CD4-positive, alpha-beta T cell treated with Interleukin-6 for 4 hours (primary cell): ENCODE data around the gene PTGES.
A peak's percentile ranks its signal among the peaks of the same experiment; 100 is the strongest.
"Not testable (repeated sequence)": the region's sequence is repeated elsewhere in the genome, so short reads cannot be mapped to it uniquely, and the experiment has no call there.

Experiments
- DNase-seq: peaks from one replicate; pipeline ENCODE4 v3.0.0-alpha.2; 2020; ENCODE audit warnings: mixed read lengths

PTGES gene, protein sequence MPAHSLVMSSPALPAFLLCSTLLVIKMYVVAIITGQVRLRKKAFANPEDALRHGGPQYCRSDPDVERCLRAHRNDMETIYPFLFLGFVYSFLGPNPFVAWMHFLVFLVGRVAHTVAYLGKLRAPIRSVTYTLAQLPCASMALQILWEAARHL

DNA sequence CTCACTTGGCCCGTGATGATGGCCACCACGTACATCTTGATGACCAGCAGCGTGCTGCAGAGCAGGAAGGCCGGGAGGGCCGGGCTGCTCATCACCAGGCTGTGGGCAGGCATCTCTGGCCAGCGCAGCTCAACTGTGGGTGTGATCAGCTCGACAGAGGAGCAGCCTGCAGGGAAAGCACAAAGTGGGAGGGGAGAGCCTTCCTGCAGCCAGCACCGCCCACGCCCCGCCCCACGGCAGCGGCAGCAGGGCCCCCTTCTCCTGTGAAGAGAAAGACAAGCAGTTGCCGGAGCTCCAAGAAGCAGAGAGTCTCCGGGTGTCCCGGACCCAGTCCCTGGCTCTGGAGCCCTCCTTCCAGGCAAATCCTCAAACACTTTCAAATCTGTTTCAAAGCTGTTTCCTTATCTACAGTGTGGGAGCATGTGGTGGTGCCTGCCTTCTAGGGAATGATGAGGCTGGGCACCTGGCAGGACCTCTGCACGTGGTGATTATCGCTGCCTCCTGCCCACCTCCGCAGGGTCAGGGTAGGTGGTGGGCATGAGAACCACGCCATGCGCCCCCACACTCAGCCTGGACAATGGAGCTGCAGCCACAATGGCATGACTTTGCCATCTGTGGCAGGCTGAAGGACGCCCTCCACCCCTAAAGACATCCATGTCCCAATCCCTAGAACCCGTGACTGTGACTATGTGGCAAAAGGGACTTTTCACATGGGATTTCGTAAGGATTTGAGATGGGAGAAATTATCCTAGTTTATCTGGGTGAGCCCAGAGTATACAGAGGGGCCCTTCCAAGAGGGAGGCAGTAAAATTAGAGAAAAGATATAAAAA, at the start of gene PTGES:
TSS of gene PTGES (minus strand) at position 143 of the 830 bp plus-strand sequence. CDS start at position 113, 30 bp downstream.
- peak; percentile 73 for DNase-seq

DNA sequence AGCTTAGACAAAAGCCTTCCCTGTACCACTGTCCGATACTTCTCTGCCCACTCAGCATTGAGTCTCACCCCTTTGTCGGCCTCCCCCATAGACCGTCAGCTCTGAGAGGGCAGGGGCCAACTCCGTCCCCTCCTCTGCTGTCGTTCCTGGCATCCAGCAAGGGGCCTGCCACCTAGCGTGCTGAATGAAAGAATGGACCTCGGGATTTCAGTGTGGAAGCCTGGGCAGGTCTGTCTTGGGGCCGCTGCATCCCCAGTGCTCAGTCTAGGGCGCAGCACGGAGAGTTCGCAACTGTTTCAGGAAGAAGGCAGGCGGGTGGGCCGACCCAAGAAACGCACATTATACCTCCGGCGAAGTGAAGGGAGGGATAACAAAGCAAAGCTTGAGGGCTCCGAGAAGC, 48.7 kb upstream of the PTGES start:
- DNase-seq, result no peak

DNA sequence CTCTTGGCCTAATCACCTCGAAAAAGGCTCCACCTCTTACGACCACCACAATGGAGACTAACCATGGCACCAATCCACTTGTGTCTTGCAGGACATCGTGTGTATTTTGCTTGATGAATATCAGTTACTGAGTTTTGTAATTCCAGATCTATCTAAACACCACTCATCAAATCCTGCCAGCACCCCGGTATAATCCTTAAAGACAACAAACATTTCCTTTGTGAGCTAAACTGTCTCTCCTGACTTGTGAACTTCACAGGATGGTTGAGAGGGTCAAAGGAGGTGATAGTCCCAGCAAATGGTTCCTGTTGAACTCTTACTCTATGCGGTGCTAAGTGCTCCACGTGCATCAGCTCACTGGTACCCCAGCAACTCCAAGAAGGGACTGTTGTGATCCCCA, 46.1 kb upstream of the PTGES start:
- no peak for DNase-seq

DNA sequence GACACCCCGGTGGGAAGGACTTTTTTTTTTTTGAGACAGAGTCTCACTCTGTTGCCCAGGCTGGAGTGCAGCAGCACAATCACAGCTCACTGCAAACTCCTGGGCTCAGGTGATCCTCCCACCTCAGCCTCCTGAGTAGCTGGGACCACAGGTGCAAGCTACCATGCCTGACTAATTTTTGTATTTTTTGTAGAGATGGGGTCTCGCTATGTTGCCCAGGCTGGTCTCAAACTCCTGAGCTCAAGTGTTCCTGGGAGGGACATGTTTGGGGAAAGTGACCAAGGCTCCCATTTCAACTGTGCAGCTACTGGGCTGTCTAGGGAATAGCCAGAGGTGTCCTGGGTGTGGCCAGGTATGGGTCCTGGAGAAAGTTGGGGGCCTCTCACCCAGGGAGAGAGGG, 43.2 kb upstream of the PTGES start:
- DNase-seq, result not testable (repeated sequence)

DNA sequence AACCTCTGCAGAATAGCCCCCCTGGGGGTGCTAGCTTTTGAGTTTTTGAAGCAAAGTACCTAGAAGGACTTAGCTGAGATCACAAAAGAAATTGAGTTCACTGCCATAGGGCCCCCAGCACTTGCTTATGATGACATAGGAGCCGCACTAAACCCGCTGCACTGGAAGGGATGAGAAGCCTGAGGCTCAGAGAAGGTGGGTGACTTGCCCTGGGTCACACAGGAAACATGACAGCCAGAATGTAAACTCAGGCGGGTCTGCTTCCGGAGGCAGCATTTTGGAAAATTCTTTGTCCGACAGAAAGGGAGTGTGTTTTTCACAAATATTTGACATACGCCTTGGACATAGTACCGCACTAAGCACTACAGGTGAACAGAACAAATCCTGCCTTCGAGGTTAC, 41.7 kb upstream of the PTGES start:
- no peak for DNase-seq

DNA sequence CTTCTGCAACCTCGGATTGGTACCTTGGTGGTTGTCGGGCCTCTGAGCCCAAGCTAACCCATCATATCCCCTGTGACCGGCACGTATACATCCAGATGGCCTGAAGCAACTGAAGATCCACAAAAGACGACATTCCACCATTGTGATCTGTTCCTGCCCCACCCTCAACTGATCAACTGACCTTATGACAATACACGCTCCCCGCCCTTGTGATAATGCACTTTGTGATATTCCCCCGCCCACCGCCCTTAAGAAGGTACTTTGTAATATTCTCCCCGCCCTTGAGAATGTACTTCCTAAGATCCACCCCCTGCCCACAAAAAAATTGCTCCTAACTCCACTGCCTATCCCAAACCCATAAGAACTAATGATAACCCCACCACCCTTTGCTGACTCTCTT, 33.6 kb upstream of the PTGES start:
- DNase-seq, result no peak

DNA sequence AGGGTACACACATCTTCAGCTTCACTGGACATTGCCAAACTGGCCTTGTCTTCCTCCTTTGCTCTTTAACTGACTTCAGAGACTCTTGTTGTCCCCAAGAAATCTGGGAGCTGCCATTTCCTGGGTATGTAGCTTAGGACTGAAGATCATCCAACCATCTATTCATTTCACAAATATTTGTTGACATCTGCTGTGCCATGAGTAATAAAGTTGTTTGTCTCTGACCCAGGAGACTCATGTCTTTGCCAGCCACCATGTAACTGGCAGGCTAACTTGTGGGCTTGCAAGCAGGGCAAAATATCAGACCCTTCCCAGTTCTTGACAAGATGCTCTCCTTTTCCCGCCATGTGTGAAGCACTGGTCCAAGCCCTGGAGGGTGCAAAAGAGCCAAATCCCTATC, 33.0 kb upstream of the PTGES start:
- DNase-seq, result no peak

DNA sequence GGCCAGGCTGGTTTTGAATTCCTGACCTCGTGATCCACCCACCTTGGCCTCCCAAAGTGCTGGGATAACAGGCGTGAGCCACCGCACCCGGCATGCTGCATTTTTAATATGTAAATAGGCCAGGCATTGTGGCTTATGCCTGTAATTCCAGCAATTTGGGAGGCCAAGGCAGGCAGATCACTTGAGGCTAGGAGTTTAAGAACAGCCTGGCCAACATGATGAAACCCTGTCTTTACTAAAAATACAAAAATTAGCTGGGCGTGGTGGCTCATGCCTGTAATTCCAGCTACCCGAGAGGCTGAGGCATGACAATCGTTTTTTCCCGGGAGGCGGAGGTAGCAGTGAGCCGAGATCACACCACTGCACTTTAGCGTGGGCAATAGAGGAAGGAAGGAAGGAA, 32.1 kb upstream of the PTGES start:
- DNase-seq, result not testable (repeated sequence)

DNA sequence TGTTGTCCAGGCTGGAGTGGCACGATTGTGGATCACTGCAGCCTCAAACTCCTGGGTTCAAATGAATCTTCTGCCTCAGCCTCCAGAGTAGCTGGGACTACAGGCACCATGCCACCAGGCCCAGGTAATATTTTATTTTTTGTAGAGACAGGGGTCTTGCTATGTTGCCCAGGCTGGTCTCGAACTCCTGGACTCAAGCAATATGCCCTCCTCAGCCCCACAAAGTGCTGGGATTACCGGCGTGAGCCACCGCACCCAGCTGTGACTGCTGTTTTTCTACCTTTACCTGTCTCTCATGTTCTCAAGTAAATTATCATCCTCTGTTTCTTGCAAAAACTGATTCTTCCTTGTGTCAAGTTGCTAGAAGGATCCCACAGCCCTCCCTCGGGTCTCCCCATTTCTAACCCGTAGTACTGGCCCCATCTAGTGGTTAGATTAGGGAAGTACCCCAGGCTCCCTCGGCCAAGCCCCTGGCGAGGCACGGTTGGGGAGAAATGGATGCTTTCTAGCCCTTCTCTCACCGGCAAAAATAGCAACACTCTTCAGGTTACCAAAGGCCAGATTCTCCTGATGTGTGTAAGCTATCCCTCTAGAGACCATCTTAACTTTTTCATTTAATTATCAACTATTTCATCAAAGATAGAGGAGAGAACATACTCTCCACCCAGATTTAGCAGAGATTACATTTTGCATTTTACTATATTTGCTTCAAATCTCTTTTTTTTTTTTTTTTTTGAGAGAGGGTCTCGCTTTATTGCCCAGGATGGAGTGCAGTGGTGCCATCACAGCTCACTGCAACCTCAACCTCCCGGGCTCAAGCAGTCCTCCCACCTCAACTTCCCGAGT, 30.9 kb upstream of the PTGES start:
- DNase-seq, result peak; percentile 75

DNA sequence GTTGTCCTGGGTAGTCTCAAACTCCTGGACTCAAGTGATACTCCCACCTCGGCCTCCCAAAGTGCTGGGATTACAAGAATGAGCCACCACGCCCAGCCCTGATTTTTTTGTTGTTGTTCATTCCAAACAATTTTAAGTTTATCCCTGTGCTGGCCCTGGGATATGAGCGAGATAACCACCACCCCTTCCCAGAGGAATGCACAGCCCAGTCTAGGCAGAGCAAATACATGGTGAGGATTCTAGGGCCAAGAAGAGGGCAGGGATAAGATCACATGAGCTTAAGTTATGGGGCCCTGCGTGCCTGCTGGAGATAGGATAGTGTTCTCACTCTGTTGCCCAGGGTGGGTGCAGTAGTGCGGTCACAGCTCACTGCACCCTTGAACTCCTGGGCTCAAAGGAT, 29.1 kb upstream of the PTGES start:
- no peak for DNase-seq

DNA sequence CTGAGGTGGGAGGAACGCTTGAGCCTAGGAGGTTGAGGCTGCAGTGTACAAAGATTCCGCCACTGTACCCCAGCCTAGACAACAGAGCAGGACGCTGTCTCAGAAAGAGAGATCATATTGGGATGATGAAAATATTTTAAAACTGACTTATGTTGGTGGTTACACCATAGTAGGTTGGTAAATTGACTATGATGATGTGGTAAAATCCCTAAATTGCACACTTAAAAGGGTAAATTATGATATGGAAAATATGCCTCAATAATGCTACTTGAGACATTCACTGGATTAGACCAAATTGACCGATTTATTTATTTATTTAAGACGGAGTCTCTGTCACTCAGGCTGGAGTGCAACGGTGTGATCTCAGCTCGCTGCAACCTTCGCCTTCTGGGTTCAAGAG, 28.3 kb upstream of the PTGES start:
- no peak for DNase-seq

DNA sequence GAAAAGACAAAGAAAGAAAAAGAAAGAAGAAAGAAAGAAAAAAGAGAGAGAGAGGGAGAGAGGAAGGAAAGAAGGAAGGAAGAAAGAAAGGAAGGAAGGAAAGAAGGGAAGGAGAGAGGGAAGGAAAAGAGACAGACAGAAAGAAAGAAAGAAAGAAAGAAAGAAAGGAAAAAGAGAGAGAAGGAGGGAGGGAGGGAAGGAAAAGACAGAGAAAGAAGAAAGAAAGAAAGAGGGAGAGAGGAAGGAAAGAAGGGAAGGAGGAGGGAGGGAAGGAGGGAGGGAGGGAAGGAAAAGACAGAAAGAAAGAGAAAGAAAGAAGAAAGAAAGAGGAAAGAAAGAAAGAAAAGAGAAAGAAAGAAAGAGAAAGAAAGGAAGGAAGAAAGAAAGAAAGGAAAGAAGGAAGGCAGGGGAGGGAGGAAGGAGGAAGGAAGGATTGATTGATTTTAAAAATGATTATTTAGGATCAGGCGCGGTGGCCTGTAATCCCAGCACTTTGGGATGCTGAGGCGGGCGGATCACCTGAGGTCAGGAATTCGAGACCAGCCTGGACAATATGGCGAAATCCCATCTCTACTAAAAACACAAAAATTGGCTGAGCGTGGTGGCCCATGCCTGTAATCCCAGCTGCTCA, 26.8 kb upstream of the PTGES start:
- no peak for DNase-seq

DNA sequence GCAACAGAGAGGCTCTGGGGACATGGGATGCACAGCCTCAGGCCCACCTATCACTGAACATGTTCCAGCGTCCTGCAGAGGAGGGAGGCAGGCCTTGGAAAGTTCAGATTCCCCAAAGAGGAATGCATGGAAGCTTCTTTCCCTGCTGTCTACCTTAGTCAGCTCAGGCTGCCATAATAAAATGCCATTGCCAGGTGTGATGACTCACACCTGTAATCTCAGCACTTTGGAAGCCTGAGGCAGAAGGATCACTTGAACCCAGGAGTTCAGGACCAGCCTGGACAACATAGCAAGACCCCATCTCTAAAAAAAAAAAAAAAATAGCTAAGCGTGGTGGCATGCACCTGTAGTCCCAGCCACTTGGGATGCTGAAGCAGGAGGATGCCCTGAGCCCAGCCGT, 25.6 kb upstream of the PTGES start:
- no peak for DNase-seq

DNA sequence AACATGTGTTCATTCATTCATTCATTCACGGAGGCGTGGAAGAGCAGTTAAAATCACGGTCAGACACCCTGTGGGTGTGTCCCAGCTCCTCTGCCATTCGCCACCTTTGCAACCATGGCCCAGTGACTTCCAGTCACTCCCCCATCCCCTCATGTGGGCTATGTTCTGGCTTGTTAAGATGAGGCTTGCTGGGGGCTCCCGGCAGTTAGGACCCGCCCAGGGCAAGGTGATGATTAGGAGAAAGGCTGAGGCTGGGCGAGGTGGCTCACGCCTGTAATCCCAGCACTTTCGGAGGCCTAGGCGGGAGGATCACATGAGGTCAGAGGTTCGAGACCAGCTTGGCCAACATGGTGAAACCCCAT, 24.9 kb upstream of the PTGES start:
- no peak for DNase-seq

DNA sequence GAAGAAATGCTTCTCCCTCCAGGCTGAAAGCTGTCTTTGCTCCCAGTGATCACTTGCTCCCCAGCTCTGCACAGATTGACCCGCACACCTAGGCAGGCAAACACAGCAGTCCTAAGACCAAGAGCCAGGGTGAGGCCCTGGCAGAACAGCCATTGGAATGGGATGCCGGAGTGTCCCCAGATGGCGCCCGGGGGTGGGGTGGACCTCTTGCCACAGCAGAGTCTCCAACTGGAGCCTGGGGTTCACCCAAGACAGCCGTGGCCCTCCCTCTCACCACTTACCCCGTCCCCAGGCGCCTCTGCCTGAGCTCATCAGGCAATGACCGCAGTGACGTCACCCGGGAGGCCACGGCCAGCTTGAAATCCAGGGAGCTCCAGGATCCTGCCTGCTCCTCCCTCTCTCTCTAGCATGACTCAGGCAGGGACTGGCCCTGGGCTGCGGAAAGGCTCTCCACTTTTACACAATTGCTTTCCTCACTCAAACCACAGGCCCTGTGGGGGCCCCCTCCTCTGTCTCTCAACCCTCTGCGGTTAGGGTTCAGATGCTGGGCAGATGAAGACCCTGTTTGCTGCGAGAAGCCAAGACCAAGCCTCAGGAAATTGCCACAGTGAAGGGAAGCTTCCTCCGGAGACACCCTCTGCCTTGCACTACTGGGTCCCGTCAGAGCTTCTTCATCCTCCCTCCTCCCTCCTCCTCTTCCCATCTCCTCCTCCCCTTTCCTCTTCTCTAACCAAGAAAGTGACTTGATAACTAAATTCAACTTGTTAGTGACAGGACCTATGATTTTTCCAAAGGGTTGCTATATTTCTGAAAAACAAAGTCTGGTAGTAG, 24.3 kb upstream of the PTGES start:
- peak; percentile 21 for DNase-seq

DNA sequence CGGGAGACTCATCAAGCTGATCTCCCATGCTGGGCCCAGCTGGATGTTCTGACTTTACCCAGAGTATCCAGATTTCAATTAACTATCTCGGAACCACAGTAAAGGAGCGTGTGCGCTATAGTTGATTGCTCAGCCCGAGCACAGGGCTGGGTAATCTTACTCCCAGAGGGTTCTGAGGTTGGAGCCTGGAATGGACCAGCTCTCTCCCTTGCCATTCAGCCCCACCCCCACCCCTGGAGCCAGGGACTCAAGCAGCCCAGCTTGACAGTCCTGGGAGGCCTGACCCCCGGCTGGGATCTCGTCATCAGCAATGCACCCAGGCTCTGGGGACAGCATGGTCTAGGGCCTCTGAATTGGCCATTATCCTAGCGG, 23.7 kb upstream of the PTGES start:
- DNase-seq, result no peak

DNA sequence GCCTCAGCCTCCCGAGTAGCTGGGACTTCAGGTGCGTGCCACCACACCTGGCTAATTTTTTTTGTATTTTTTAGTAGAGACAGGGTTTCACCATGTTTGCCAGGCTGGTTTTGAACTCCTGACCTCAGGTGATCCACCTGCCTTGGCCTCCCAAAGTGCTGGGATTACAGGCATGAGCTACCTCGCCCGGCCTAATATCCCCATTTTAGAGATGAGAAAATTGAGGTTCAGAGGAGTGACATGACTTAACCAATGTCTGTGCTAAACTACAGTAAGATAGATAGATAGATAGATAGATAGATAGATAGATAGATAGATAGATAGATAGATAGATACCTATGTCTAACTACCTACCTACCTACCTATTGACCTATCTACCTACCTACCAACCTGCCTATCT, 23.3 kb upstream of the PTGES start:
- DNase-seq, result not testable (repeated sequence)

DNA sequence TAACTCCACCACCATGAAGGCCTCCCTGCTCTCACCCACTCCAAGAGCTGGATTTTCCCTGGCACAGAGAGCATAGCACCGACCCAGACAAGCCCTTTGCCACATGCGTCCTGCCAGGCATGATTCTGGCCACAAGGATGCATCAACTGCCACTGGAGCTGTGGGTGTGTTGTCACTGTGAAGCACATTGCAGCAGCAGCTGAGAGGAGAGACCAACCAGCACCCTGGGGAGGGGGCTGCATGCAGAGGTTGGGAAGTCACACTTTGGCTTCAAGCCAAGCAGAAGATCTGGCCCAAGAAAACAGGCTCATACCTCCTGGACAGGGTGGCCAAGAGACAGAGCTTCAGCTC, 22.6 kb upstream of the PTGES start:
- no peak for DNase-seq

DNA sequence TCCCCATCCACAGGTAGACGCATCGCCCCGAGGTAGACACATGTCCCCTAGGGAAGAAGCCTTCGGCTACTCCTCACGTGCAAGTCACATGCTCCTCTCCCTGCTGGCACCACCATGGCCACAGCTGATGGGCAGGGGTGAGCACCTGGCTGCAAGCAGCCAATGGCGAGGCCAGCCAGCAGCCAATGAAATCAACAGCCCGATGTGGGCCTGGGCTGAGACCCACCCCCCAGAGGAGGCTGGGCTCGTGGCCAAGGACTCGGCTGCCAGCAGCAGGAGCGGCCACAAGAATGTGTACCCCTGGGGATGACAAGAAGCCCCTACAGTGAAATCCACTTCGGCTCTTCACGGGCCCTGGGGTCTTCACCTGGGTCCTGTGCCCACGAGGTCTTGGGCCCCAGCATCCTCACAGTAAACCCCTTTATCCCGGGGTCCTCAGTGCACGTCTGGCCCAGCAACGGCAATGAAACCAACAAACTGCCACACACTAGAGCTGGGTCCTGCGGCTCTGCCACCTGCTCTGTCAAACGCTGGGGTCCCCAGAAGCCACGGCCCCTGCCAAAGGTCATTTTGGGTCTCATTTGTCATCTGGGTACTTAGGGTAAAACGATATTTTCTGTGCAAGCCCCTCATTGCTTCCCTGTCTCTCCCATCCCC, 22.1 kb upstream of the PTGES start:
- no peak for DNase-seq

DNA sequence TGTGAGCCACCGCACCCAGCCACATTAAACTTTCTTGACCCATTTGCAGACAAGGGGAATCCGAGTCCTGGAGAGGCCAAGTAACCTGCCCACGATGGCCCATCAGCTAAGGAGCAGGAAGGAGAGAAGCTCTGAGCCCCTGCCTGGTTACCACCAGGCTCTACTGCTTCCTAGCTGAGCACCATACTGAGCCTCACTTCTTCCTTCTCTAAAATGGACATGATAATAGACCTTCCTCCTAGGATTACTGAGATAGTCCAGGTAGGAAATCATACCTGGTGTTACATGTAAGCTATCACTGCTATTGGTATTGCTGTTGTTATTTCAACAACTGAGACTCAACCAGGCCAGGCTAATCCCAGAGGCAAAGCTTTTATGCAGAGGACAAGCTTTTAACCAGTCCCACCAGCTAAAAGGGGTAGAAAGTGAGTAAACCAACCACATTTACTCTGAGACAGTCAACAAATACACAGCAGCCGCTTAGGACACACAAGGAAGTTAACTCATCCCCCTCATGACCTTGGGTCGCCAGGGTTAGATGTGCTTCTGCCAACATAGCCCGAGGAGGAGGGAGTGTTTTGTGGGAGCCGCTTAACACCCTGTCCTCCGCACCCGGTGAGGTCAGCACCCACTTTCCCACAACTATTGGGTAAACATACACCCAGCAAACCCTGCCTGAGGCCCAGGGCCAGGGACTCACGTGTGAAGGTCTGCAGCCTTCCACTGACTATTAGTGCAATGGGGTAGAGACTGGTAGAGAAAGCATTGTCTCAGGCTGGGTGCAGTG, 20.6 kb upstream of the PTGES start:
- DNase-seq, result no peak

DNA sequence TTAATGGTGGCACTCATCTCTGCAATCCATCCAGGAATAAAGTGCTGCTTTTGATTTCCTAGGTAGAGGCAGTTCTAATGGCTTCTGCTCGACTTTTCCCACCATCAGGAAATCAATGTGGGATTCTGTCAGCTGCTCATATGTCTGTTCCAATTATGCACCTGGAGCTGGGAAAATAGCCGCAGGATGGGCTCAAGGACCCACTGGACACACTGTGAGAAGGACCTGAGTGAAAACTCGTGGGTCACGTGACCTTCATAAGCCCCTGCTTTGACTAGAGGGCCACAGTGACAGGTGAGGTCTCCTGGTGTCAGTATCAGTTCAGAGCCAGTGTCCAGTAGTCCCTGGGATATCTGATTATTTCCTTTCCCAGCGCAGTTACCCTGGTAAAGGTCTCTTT, 17.9 kb upstream of the PTGES start:
- DNase-seq, result no peak
